Fibroblast of the conjunctiva (primary cell): ENCODE measurements around the gene DMRTC2.
"Not testable (repeated sequence)": the region's sequence is repeated elsewhere in the genome, so short reads cannot be mapped to it uniquely, and the experiment has no call there.

Experiments
- DNase-seq: peaks from one replicate; pipeline ENCODE4 v3.0.0-alpha.2; 2010; ENCODE audit warnings: low read depth

The DMRTC2 gene

DNA sequence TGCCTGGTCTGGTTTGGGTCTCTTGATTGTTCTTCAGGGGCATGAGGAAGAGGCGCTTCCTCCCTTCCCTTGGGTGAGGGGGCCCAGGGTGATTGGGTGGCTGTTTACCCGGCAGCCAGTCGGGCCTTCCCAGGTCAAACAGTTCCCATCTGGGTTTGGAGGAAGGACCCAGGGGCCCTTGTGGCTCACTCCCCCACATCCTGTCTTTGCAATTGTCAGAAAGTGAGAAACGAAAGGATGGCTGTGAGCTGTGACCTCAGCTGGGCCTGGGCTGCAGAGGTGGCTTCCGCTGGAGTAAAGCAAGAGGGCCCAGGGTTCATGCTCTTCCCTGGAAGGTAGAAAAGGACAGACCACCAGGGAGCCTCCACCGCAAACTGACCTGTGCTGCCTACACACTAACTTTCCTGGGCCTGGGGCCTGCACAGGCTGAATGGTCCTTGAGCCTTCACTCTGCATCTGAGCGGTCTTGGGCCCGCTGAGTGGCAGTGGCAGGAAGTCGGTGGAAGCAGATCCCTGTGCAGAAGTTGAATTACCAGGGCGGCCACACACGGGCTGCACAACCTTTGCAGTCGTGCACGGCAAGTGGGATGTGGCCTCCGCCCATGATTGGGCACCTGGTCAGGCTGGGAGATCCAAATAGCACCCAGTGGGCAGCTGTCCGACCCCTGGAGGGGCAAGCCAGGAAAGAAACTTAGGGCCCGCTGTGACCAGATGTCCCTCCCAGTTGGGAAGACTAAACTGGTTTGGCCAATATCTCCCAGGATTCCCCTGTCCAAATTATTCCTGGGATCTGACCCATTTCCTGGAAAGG, 26.9 kb downstream of the DMRTC2 start:
- DNase-seq = no peak

DNA sequence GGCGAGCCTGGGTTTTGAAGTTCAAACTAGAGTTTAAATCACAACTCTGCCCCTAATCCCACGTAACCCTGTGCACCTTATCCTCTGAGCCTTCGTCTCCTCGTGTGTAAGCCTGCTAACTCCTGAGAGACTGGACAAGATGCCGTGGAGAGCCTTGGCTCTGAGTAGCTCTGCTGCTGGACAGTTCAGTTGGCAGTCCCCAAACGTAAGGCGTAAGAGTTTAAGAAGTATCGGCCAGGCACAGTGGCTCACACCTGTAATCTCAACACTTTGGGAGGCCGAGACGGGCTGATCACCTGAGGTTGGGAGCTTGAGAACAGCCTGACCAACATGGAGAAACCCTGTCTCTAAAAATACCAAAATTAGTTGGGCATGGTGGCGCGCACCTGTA, 27.5 kb downstream of the DMRTC2 start:
- DNase-seq = no peak

DNA sequence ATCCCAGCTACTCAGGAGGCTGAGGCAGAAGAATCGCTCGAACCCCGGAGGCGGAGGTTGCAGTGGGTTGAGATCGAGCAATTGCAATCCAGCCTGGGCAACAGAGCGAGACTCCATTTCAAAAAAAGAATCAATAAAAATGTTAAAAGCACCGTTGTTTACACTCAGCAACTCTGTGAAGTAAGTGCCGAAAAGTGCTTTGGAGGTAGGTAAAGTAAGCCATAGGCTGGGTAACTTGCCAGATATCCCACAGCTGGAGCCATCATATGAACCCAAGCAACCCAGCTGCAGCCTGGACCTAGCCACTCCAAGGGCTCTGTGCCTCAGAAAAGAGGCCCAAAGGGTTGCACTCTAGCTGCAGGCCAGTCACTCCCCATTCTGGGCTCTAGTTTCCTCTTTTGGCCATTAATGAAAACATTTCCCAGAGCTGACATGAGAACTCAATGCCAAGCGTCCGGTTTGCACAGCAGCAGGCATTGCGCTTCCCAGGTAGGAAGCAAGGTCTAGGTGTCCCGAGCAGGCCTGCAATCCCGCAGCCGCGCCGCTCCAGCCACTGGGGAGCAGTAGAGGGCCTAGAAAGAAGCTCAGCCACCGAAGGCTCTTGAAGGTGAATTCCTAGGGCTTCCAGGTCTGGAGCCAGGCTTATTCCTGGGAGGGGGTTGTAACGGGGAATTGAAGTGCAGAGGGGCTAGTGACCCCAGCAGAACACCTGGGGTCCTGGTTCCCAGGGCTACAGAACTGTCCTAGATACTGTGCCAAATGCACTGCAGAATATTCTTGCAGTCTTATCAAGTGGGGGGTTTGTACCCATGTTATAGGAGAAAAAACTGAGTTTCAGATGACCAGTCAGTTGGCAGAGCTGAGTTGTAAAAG, 28.2 kb downstream of the DMRTC2 start:
- DNase-seq = peak; percentile 33

DNA sequence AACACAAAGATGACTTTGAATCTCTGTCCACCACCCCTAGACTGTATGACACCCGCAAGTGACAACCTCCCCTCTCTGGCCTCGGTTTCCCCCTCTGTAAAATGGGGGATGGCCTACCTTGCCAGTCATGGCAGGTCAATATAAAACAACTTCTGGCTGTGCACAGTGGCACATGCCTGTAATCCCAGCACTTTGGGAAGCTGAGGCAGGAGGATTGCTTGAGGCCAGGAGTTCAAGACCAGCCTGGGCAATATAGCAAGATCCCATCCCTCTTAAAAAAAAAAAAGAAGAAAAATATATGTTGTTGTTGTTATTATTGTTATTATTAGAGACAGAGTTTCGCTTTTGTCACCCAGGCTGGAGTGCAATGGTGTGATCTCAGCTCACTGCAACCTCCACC, 31.1 kb downstream of the DMRTC2 start:
- not testable (repeated sequence) for DNase-seq

DNA sequence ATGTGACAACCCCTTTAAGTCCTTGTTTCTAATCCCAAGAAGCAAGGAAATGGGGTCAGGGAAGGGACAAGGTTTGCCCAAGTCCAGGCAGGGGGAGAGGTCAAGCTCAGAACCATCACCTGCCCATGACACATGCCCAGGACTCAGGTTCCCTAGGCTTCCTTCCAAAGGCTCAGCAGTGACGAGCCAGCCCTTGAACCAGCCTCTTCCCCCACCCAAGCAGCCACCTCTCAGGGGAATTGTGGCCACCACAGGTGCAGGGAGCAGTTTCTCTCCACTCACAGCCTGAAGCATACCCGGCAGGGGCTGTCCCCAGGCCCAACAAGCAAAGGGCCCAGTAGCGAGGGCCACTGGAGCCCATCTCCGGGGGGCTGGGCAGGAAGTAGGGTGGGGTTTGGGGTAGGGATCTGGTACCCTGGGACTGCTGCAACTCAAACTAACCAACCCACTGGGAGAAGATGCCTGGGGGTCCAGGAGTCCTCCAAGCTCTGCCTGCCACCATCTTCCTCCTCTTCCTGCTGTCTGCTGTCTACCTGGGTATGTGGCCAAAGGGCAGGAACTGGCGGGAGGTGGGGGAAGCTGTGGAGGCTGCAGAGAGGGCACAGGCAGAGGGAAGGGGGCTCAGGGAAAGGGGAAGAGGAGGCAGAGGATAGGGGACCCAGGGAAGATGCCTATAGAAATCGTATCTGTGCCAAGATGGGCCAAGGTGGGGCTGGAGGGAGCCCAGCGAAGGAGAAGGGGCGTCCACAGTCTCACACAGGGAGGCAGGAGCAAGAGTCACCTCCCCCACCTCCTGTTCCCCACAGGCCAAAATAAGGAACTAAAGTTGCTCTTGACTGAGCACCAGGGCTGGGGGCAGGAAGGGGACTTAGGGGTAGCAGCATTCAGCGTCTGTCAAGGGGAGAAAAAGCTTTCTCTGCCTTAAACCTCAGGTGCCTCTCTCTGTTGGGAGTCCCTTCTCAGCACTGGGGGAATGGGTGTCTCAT, 32.3 kb downstream of the DMRTC2 start, which contains the start of gene CD79A:
Gene CD79A (plus strand): TSS at position 433 of the 986 bp plus-strand sequence. CDS start 26 bp downstream, at position 459.
- DNase-seq = no peak

DNA sequence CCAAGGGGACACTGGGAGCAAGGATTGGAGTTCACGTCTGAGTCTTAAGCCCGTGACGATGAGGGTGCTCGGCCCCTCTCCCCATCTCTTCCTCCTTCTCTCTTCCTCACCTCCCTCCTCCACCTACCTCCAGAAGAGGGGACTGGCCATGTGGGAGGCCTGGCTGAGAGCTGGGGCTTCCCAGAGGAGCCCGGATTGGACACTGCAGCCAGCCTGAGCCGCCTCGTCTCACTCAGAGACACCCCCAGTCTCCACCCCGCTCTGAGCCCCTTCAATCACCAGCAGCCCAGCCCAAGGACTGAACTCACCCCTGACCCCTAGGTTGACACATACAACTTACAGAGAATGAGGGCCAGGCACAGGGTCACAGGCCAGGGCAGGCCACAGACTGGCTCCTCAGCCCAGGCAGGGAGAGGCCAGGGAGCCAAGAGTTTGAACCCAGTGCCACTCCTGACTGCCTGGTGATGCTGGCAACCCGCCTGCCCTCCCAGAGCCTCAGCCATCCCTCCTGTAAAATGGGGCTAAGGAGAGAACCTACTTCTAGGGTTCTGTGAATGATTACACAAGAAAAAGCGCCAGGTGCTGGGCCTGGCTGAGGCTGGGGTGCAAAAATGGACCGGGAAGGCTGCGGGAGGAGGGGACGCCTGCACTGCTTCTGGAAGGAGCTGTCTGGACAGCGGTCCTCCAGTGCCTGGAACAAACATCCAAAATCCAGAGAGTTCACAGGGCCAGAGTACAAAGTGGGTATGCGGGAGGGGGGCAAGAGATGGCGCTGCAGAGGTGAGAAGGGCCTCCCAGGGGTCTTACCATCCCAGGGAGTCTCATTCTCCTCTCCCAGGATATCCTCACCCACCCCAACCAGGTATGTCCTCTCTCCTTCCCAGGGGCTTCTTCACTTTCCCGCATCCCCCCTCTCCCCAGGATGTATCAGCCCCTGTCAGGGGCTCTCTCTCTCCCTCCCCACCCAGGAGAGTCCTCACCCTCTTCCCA, 33.4 kb downstream of the DMRTC2 start:
- DNase-seq = no peak

DNA sequence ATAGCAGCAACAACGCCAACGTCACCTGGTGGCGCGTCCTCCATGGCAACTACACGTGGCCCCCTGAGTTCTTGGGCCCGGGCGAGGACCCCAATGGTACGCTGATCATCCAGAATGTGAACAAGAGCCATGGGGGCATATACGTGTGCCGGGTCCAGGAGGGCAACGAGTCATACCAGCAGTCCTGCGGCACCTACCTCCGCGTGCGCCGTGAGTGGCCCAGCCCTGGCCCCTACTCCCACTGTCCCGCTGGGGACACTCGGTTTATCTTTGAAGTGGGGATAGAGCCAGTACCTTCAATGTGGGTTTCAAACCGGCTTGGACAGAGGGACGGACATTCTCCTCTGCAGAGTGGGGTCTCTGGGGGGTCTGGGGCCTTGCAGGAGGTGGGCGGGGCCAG, 34.2 kb downstream of the DMRTC2 start:
- no peak for DNase-seq

DNA sequence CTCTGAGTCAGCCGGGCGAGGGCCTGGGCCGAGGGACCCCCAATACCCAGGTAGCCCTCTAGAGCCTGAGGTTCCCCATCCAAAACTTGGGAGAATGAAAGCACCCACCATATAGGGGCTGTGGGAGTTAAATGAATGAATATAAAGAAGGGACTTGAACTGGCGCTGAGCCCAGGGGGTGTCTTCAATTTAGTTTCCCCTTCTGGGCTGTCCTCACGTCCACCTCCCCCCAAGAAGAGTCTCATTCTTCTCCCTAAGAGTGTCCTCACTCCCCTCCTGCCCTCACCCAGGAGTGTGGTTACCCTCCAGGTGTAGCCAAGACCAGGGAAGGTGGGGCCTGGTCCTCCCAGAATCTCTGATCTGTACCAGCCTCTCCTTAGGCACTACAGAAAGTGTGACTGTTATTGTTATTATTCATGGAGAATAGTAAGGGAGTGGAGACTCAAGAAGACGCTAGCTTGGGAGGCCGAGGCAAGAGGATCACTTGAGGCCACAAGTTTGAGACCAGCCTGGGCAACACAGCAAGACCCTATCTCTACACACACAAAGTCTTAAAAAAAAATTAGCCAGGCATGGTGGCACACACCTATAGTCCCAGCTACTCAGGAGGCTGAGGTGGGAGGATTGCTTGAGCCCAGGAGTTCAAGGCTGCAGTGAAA, 35.0 kb downstream of the DMRTC2 start:
- DNase-seq = no peak

DNA sequence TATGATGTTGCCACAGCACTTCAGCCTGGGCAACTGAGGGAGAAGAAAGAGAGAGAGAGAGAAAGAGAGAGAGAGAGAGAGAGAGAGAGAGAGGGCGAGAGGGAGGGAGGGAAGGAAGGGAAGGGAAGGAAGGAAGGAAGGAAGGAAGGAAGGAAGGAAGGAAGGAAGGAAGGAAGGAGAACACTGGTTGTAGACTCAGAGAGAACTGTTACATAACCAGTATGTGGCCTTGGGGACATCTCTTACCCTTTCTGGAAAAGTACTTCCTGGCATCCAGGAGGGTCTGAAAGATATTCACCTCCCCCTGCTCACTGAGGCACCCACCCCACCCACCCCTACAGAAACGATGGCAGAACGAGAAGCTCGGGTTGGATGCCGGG, 35.5 kb downstream of the DMRTC2 start:
- no peak for DNase-seq

DNA sequence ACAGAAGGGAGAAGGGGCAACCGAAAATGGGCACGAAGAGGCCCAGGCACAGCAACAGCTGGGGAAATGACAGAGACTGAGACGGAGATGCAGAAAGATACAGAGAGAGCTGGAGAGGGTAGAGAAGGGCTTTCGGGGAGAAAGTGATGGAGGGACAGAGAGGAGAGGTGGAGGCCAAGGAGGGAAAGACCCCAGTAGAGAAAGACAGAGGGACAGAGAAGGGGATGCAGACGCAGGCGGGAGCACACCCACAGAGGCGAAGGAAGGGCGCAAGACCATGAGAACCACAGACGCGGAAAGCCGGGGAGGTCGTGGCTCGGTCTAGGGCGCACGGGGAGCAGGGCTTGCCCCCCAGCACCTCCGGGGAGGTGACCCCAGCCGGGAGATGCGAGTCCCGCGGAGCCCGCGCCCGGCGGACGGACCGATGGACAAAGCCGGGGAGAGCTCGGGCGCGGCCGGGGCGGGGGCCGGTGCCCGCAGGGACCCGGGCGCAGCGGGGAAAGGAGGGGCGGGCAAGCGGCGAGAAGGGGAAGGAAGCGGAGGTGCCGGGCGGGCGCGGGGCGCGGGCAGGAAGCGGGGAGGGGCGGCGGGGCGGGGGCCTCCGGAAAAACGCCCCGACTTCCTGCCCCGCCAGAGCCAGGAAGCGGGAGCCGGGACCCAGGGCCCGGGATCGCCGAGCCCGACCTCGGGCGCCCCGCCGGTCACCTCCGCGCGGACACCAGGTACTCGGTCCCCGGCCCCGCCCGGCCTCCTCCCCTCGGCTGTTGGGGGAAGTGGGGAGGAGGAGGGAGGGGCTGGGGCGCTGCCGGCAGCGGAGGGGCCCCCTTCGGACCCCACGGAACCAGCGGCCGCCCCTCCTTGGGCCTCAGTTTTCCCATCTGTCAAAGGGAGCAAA, 38.0 kb downstream of the DMRTC2 start, which contains the start of gene ARHGEF1:
Gene ARHGEF1 (plus strand): TSS at position 617 of the 895 bp plus-strand sequence. CDS start 4,899 bp downstream, outside the sequence.
- no peak for DNase-seq

DNA sequence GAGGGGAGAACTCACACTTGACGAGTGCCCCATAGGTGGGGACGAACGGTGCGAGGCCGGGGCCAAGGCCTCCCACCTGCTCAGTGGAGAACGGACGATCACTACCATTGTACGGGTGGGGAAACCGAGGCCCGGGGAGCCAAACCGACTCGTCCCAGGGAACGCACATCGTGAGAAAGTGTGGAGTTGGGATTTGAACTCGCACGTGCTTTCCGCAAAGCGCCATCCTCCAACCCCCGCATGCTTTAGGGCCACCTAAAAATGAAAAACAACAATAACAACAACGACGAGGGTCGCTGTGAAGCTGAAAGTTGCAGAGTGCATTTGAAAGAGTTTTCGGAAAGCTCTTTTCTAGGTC, 38.6 kb downstream of the DMRTC2 start:
- DNase-seq = no peak

DNA sequence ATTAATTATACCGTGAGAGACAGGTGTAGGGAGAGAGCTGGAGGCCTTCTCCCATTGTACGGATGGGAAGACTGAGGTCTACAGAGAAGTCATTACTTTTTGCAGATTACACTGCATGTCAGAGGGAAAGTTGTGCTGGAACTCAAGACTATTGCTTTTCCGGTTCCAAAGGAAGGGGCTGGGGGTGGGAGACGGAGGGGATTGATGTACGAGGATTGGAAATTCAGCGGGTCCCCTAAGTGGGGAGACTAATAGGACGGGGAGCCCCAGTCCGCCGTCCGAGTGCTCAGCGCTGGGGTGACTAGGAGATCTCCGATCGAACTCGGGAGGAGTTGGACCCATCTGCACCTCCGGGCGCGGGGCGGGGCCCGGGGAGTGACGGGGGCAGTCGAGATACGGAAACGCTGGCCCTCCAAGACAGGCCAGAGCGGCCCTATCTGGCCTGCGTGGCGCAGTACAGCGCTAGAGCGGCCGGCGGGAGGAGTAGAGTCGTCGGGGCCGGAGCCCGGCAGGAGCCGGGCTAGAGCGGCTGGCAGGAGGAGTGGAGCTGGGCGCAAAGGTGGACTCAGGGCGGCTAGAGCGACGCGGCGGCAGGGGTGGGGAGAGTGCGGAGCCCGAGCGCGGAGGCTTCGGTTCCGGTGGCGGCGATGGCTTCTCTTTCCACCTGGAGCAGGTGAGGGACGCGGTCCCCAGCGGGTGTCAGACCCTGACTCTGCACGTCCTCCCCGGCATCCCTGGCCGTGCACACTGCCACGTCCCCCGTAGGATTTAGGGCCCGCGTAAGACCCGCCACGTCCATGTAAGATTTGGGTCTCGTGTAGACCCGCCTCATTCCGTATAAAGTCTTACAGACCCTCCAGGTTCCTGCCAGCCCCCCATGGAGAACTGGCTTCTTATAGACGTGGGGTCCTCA, 39.2 kb downstream of the DMRTC2 start:
- peak; percentile 91 for DNase-seq

DNA sequence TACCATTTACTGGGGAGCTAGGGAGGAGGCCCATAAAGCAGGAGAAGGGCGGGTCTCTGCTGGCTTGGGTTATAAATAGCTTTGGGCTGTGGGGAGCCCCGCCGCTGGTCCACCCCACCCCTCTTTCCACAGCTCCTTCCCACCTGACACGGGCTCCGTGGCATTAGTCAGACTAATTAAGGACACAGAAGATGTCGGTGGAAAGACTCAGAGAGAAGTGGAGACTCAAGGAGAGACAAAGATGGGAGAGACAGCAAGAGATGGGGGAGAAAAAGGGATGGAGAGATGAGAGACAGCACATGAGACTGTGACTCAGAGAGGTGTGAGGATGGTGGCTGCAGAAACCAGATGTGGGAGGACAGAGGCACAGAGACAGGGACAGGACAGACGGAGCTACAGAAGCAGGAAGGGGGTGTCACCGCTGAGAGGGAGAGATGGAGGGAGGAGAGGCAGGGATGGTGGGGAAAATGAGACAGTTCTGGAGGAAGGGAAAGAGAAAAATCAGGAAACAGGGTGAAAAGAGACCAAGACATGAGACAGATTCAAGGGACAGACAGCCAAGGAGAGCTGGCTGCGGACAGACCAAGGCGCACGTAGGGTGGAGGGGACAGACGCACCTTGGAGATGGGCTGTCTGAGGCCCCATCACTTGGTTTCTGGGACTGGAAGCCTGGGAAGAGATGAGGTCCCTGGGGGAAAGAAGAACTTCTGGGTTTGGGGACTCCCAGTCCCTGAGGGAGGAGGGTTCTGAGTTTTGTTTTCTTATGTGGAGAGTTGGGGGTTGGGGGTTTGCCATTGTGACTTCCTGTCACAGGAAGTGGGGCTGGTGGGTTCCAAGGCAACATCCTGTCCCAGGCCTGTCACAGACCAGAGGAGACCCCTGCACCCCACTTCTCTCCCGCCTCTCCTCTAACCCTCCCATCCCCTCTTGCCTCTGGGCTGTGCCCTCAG, 42.2 kb downstream of the DMRTC2 start:
- no peak for DNase-seq

DNA sequence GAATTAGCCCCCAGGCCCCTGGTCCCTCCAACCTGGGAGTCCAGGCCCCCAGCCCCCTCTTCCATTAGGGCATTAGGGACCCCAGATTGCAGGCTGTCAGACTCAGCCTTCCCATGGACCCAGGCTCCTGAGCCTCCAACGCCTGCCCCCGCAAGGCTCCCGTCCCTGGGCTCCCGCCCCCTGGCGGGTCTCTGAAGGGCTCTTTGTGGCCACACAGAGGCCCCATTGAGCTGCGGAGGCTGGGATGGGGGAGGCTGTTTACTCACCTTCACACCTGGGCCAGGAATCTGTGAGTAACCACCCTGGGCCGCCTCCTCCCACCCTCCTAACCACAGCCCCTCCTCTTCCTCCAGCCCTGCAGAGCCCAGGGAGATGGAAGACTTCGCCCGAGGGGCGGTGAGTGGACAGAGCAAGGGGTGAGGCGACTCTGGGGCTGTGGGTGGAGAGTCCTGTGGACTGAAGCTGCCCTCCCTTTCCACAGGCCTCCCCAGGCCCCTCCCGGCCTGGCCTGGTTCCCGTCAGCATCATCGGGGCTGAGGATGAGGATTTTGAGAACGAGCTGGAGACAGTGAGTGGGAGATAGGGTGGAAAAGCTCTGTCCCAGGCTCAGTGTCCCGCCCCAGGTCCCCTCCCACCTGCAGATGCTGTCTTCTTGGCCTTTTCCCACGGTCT, 43.0 kb downstream of the DMRTC2 start:
- DNase-seq = no peak

DNA sequence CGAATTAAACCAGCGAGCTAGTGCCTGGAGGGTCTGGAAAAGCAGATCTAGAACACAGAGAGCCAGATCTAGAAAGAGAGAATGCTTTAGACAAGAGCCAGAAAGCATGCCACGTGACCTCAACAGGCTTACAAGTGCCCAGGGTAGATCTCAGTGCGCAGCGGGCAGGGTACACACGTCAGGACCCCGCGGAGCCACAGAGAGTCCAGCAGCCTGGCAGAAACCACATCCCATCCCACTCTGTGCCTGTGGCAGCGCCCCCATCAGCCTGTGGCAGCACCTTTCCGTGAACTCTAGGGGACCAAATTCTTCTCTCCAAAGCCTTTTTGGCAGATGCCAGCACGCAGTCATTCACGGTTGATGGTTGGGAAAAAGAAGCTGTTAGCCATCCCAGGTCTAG, 44.1 kb downstream of the DMRTC2 start:
- DNase-seq = no peak

DNA sequence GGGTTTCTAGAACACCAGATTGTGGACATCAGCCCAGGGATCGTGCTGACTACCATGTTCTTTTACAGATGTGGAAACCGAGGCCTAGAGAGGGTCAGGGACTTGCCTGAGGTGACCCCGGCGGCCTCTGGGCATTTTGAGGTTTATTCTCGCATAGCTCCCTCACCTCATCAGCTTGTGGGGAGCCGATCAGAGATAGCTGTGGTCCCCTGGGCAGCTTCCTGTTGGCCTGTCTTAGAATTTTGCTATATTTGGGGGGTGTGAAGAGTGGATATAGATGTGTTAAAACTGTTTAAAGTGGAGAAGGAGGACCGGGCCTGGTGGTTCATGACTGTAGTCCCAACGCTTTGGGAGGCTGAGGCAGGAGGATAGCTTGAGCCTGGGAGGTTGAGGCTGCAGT, 45.1 kb downstream of the DMRTC2 start:
- no peak for DNase-seq
